Measurements from ENCODE around the gene SLIT3. TPM values are rescaled to one million over a fixed set of nuclear protein-coding genes. Genes with fewer than 3 reads are reported as not detected.

Gene SLIT3
- total RNA-seq, 1 donor from 2014 or later, result 70.0 TPM

DNA sequence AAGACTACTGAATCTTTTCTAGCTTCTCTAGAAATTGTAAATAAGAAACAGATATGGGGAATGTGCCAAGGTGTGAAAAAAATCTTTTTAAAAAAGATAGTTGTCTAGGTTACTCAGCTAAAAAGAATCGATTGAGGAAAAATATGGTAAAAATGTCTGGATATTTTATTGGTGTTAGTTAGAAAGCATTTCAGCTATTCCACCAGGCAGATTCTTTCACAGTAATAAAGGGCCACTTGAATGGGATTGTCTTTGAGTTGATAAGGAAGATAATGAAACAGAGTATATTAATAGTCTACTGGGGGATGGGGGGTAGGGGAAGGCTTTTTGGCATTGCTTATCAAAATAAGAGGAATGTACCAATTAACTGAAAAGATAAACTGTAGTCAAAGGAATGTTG lies 51.9 kb downstream of the SLIT3 start:
- TF ChIP-seq CTCF (IDR thresholded peaks at IDR 0.05), result no peak
- Histone ChIP-seq H3K9me3 (no peaks in the 10 kb centered on the region), H3K27ac (no peak overlapping the region), H3K27me3 (no peaks in the 10 kb centered on the region), H3K4me1 (no peaks in the 10 kb centered on the region), H3K36me3 (no peaks in the 10 kb centered on the region), H3K4me3 (no peak overlapping the region)
- DNase-seq (no peak), ATAC-seq (no peak)
- intact Hi-C loops (cut with DNase I), result no loop called here

DNA sequence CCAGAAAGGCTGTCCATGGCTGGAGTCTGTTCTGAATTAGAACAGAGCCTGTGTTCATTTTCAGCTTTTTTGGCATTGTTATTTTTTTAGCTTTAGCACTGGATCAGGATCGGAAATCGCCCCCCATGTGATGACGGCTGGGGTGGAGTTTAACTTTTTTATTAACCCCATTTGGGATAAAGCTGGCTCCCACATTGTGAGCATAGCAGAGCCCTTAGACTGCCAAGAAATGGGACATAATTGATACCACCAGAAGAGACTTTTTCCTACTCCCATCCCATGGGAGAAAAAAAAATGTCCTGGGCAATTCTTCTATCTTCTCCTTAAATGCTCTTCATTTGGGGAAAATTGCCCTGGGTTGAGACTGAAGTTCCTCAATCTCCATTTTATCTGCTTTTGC lies 52.4 kb downstream of the SLIT3 start:
- H3K9me3 ChIP-seq, result no peaks in the 10 kb centered on the region
- H3K4me1 ChIP-seq, result no peaks in the 10 kb centered on the region
- ATAC-seq (no peak), DNase-seq (no peak)
- no peaks in the 10 kb centered on the region for H3K27me3 ChIP-seq
- no peak for TF ChIP-seq CTCF (IDR thresholded peaks at IDR 0.05)
- H3K4me3 ChIP-seq, result no peak overlapping the region
- intact Hi-C loops (cut with DNase I), result no loop called here
- no peaks in the 10 kb centered on the region for H3K36me3 ChIP-seq
- no peak overlapping the region for H3K27ac ChIP-seq

DNA sequence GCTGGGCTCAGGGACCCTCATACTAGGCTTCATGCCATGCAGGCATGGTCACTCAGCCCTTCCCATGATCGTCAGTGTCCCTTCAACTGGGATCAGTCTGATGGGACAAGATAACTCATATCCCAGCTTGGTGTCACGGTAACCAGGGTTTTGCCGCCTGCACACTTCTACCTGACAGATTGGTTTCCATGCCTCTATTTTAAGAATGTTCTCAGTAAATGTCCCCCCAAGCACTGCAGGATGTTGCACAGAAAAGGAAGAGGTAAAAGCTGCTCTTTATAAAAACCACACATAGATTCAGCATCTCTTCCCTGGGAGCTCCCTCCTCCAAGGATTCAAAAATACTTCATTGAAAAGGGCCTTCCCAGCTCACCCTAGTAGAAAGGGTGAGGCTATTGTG lies 56.1 kb downstream of the SLIT3 start:
- no peaks in the 10 kb centered on the region for H3K36me3 ChIP-seq
- no peak for ATAC-seq
- no peaks in the 10 kb centered on the region for H3K27me3 ChIP-seq
- no peaks in the 10 kb centered on the region for H3K9me3 ChIP-seq
- intact Hi-C loops (cut with DNase I), result no loop called here
- no peak for DNase-seq
- H3K27ac ChIP-seq, result no peak overlapping the region
- no peak for TF ChIP-seq CTCF (IDR thresholded peaks at IDR 0.05)
- H3K4me1 ChIP-seq, result no peaks in the 10 kb centered on the region
- no peak overlapping the region for H3K4me3 ChIP-seq

DNA sequence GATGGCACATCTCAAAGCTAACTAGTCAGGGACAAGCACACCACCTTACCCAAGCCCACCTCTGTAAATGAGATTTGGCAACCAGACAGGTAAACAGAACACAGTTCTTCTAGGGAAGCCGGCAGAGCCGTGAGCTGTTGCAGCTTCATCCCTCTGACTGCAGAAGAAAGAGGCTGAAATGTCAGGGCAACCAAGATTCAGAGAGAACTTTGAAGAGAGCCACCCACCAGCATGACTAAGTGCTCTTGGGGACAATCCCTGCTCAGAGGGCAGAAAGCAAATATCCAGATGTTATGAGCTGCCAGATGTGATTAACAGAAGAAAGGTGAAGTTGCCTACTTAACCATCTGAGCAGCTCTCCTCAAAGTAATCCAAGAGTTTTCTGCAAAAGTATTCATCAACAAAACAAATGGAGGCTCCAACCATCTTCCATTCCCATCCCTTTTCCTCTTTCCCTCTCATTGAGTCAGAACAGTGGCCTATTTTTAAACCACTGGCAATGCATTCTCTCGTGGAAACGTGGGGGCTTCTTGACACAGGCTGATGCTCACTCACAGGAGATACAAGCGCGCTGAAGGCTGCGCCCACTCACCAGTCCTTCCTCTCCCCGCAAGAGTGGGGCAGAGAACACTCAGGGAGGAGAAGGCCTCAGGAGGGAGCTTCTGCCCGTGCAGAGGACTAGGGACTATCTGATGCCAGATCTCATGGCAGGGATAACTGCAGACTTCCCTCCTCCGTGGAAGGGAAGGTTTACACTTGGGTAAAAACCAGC lies 57.1 kb downstream of the SLIT3 start:
- intact Hi-C loops (cut with DNase I), result no loop called here
- no peak for TF ChIP-seq CTCF (IDR thresholded peaks at IDR 0.05)
- no peaks in the 10 kb centered on the region for H3K9me3 ChIP-seq
- H3K36me3 ChIP-seq, result no peaks in the 10 kb centered on the region
- no peak overlapping the region for H3K27ac ChIP-seq
- no peaks in the 10 kb centered on the region for H3K4me1 ChIP-seq
- no peaks in the 10 kb centered on the region for H3K27me3 ChIP-seq
- H3K4me3 ChIP-seq, result no peak overlapping the region
- DNase-seq (no peak), ATAC-seq (no peak)

DNA sequence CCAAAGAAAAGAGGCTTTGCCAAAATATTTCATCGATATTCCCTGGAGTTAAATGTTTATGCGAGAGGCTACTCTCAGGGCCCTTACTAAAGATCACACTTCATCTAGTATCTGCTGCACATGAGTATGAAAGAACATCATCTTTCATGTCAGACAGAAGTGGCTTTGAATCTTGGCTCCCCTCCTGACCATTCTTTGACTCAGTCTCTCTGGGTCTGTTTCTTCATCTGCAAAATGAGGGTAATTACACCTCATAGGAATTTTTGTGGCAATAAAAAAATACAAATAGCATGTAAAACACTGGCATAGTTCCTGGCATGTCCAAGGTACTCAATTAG lies 58.1 kb downstream of the SLIT3 start:
- ATAC-seq, result no peak
- no peaks in the 10 kb centered on the region for H3K27me3 ChIP-seq
- DNase-seq, result no peak
- H3K36me3 ChIP-seq, result no peaks in the 10 kb centered on the region
- no peaks in the 10 kb centered on the region for H3K4me1 ChIP-seq
- no peak overlapping the region for H3K4me3 ChIP-seq
- TF ChIP-seq CTCF (IDR thresholded peaks at IDR 0.05), result no peak
- no peak overlapping the region for H3K27ac ChIP-seq
- intact Hi-C loops (cut with DNase I), result no loop called here
- H3K9me3 ChIP-seq, result no peaks in the 10 kb centered on the region

All from upper lobe of right lung (tissue), 1 donor.